Fibroblast of lung (primary cell): ENCODE data around the gene DCAF11.

Experiments used
- CTCF ChIP-seq, 2 donors: IDR thresholded peaks in 1 of 2; conservative IDR thresholded peaks in 1 of 2; 1 replicate in 1 of 2; 2 replicates in 1 of 2; pipeline ENCODE4 v1.5.1; 2011 to 2012; ENCODE audit warnings: low read length in 2 of 2, control low read depth in 1 of 2, inconsistent platforms in 1 of 2, low read depth in 1 of 2, mild to moderate bottlenecking in 1 of 2
- EZH2 ChIP-seq: IDR thresholded peaks from 2 replicates; pipeline ENCODE4 v1.5.1; 2012; ENCODE audit warnings: low read length, control low read depth, mild to moderate bottlenecking; ENCODE audit errors: missing control alignments

DNA sequence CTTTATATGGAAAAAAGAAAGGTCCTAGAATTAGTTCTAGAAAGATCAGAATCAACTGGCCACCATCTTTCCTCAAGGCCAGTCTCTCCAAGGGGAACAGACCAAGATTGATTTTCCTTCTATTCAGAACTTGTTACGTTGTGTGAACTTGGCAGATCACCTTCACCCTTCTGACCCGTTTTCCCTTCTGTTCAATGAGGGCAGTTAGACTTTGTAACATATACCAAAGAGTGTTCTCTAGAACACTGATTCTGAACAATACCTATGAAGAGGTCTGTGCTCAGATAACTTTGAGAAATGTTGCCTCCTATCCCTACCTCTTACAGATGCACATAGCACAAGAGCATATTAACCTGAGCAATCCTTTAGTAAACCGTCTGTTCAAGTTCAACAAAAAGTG lies 31.1 kb upstream of the DCAF11 start:
- TF ChIP-seq CTCF (conservative IDR thresholded peaks at IDR 0.05 in 1 of 2, IDR thresholded peaks at IDR 0.05 in 1 of 2; ENCODE audit: low read depth in 1 of 2, low read length in 2 of 2) (no peak), EZH2 (no peak)
